ENCODE measurements around the gene TTC12. TPM values are rescaled to one million over a fixed set of nuclear protein-coding genes. Genes with fewer than 3 reads are reported as not detected.
A peak's percentile ranks its signal among the peaks of the same experiment; 100 is the strongest.

The TTC12 gene
- total and polyA plus RNA-seq, 12 donors: 5.6 to 26.9 (median 16.5) TPM

GRCh38 chr11:113272281-113272680 lies 42.1 kb upstream of the TTC12 start:
- H3K36me3 ChIP-seq (replicated peaks in 1 of 2): peaks cover 0 to 5% of the 10 kb centered on the region in 2 donors
- DNase-seq: no peak
- no peak overlapping the region for H3K4me3 ChIP-seq
- TF ChIP-seq CTCF (IDR thresholded peaks at IDR 0.05) (no peak), POLR2A (IDR thresholded peaks at IDR 0.05) (no peak)
- no peaks in the 10 kb centered on the region for H3K27me3 ChIP-seq
- peak overlapping the region in 1 of 5 donors; percentile 49 for H3K27ac ChIP-seq
- intact Hi-C loops (cut with DNase I): loop anchor here in 1 of 2 donors (10.0 kb wide), 1 partner anchor 157 kb away; no protein-coding TSS in a partner anchor
- WGBS, 4 donors: 60 to 78% (median 72%) methylated on average over 5 of the region's 5 CpGs
- no peaks in the 10 kb centered on the region for H3K9me3 ChIP-seq (replicated peaks in 1 of 3)
- H3K4me1 ChIP-seq (replicated peaks in 1 of 2): no peaks in the 10 kb centered on the region

GRCh38 chr11:113272927-113273615 lies 41.3 kb upstream of the TTC12 start:
- no peak for TF ChIP-seq CTCF (IDR thresholded peaks at IDR 0.05)
- TF ChIP-seq POLR2A (IDR thresholded peaks at IDR 0.05): no peak
- Histone ChIP-seq H3K4me3 (no peak overlapping the region), H3K4me1 (replicated peaks in 1 of 2) (no peaks in the 10 kb centered on the region), H3K27ac (peak overlapping the region in 1 of 5 donors; percentile 49), H3K27me3 (no peaks in the 10 kb centered on the region), H3K36me3 (replicated peaks in 1 of 2) (peaks cover 0 to 5% of the 10 kb centered on the region in 2 donors), H3K9me3 (replicated peaks in 1 of 3) (no peaks in the 10 kb centered on the region)
- DNase-seq: no peak
- intact Hi-C loops (cut with DNase I): loop anchor here in 1 of 2 donors (10.0 kb wide), 1 partner anchor 158 kb away; no protein-coding TSS in a partner anchor
- 81 to 92% (median 87%) methylated on average over 13 to 34 of the region's 34 CpGs for WGBS, 4 donors

GRCh38 chr11:113273720-113274119 lies 40.7 kb upstream of the TTC12 start:
- 87 to 90% (median 90%) methylated on average over 9 to 10 of the region's 10 CpGs for WGBS, 4 donors
- intact Hi-C loops (cut with DNase I): loop anchor here in 1 of 2 donors (10.0 kb wide), 1 partner anchor 159 kb away; no protein-coding TSS in a partner anchor

More at GRCh38 chr11:113273720-113274119, 40.7 kb upstream of the TTC12 start:
- Histone ChIP-seq H3K27me3 (no peaks in the 10 kb centered on the region), H3K9me3 (replicated peaks in 1 of 3) (no peaks in the 10 kb centered on the region), H3K4me1 (replicated peaks in 1 of 2) (no peaks in the 10 kb centered on the region), H3K4me3 (no peak overlapping the region), H3K27ac (peak overlapping the region in 1 of 5 donors; percentile 49), H3K36me3 (replicated peaks in 1 of 2) (peaks cover 0 to 5% of the 10 kb centered on the region in 2 donors)
- peak in 1 of 7 donors; percentile 77 for DNase-seq
- TF ChIP-seq CTCF (IDR thresholded peaks at IDR 0.05): no peak

Data from adrenal gland (tissue), 12 donors.